HG03558 (cell line): ENCODE results near the gene AADACL2.

Experiments
- ATAC-seq: cut with Tn5 transposase; IDR thresholded peaks from one replicate; pipeline ENCODE4 v1.9.1; 2021; ENCODE audit warnings: moderate number of reproducible peaks; ENCODE audit not compliant: unreplicated experiment; ENCODE audit errors: extremely low read depth

The AADACL2 gene

GRCh38 chr3:151796105-151796680 is 62.5 kb downstream of the AADACL2 start:
- no peak for ATAC-seq

- ATAC-seq: no peak
These were observed 64.7 kb downstream of the AADACL2 start for GRCh38 chr3:151798466-151798865.

- ATAC-seq: no peak
These were observed 66.7 kb downstream of the AADACL2 start for GRCh38 chr3:151800431-151800830.

- ATAC-seq: no peak
These were observed 70.5 kb downstream of the AADACL2 start for GRCh38 chr3:151804267-151804666.

GRCh38 chr3:151806838-151807237 is 73.1 kb downstream of the AADACL2 start:
- ATAC-seq: no peak
